IPS-18a (cell line): ENCODE measurements around the gene ACAP3.

Experiments used
- H3K27ac ChIP-seq: one replicate; pipeline ENCODE4 v1.5.1; 2013; ENCODE audit warnings: low read length
- H3K27me3 ChIP-seq: one replicate; pipeline ENCODE4 v1.6.1; 2013; ENCODE audit warnings: mild to moderate bottlenecking, low read length; ENCODE audit not compliant: control insufficient read depth, insufficient read depth
- H3K36me3 ChIP-seq: one replicate; pipeline ENCODE4 v1.6.1; 2013; ENCODE audit warnings: low read depth, low read length; ENCODE audit not compliant: control insufficient read depth
- H3K4me1 ChIP-seq: one replicate; pipeline ENCODE4 v1.6.1; 2013; ENCODE audit warnings: low read depth, low read length; ENCODE audit not compliant: control insufficient read depth
- H3K4me3 ChIP-seq: one replicate; pipeline ENCODE4 v1.5.1; 2013; ENCODE audit warnings: low read length
- H3K9ac ChIP-seq: one replicate; pipeline ENCODE4 v1.6.1; 2013; ENCODE audit warnings: mild to moderate bottlenecking, low read length, moderate library complexity
- H3K9me3 ChIP-seq: one replicate; pipeline ENCODE4 v1.6.1; 2013; ENCODE audit warnings: low read depth, low read length; ENCODE audit not compliant: control insufficient read depth

The ACAP3 gene

GRCh38 chr1:1291023-1291528 is 16.7 kb downstream of the ACAP3 start:
- no peak overlapping the region for H3K9ac ChIP-seq
- H3K4me3 ChIP-seq, result no peak overlapping the region
- H3K36me3 ChIP-seq, result no peaks in the 10 kb centered on the region
- no peaks in the 10 kb centered on the region for H3K4me1 ChIP-seq
- no peaks in the 10 kb centered on the region for H3K9me3 ChIP-seq
- H3K27ac ChIP-seq, result no peak overlapping the region
- H3K27me3 ChIP-seq, result no peaks in the 10 kb centered on the region

DNA sequence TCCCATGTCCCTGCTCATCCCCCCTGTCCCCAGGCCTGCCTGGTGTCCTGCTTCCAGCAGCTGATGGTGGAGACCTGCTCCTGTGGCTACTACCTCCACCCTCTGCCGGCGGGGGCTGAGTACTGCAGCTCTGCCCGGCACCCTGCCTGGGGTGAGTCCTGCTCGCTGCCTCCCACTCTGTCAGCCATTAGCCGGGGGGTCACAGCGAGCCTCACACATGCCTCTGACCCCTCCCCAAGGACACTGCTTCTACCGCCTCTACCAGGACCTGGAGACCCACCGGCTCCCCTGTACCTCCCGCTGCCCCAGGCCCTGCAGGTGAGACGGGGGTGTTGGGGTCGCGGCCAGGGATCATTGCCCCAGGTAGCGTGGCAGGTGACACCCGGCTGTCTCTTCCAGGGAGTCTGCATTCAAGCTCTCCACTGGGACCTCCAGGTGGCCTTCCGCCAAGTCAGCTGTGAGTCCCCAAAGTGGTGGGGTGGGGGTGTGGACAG is 17.4 kb downstream of the ACAP3 start:
- no peak overlapping the region for H3K27ac ChIP-seq
- H3K9me3 ChIP-seq, result no peaks in the 10 kb centered on the region
- H3K9ac ChIP-seq, result no peak overlapping the region
- H3K36me3 ChIP-seq, result no peaks in the 10 kb centered on the region
- no peaks in the 10 kb centered on the region for H3K4me1 ChIP-seq
- H3K4me3 ChIP-seq, result no peak overlapping the region
- no peaks in the 10 kb centered on the region for H3K27me3 ChIP-seq

DNA sequence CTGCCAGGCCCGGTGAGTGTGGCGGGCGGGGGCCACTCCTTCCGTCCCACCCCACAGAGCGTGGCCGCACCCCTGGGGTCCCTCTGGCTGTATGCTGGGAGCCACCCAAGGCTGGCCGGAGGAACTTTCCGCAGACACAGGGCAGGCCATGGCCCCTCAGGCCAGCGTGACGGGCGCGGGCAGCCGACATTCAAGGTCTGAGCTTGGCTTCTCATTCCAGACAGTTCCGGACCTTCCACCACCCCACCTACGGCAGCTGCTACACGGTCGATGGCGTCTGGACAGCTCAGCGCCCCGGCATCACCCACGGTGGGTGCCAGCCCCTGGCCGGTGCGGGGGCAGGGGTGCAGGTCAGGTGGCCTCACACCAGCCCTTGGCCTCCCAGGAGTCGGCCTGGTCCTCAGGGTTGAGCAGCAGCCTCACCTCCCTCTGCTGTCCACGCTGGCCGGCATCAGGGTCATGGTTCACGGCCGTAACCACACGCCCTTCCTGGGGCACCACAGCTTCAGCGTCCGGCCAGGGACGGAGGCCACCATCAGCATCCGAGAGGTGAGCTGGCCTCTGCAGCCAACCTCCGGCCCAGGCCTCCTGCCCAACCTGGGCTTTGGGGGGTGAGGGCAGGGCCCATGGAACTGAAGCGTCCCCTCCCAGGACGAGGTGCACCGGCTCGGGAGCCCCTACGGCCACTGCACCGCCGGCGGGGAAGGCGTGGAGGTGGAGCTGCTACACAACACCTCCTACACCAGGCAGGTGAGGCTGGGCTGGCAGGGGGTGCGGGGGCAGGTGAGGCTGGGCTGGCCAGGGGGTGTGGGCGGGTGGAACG is 20.2 kb downstream of the ACAP3 start:
- no peak overlapping the region for H3K4me3 ChIP-seq
- no peak overlapping the region for H3K27ac ChIP-seq
- no peak overlapping the region for H3K9ac ChIP-seq

DNA sequence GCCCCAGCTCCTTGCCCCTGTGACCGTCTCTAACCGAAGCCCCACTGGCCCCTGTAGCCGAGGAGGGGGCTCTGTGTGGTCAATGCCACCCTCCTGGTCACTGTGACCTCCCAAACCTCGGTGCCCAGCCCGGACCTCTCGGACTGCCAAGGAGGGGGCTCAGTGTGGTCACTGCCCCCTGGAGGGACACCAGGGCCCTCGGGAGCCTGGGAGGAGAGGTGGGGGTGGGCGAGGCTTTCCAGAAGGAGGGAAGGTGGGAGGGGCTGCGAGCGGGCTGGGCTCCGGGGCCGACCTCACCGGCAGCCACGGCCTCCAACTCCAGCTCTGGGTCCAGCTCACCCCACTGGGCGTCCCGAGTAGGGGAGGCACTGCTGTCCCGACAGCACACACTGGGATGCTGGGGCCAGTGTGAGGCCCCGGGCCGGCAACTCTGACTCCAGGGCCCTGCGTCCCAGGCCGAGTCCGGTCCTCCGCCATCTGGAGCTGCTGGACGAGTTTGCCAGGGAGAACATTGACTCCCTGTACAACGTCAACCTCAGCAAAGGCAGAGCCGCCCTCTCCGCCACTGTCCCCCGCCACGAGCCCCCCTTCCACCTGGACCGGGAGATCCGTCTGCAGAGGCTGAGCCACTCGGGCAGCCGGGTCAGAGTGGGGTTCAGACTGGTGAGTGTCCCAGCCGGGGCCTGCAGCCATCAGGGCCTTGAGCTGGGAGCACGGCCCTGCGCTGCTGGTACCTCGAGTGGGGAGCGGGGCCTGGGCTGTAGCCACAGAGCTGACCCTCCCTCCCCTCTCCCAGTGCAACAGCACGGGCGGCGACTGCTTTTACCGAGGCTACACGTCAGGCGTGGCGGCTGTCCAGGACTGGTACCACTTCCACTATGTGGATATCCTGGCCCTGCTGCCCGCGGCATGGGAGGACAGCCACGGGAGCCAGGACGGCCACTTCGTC is 21.1 kb downstream of the ACAP3 start:
- Histone ChIP-seq H3K27me3 (no peaks in the 10 kb centered on the region), H3K9me3 (no peaks in the 10 kb centered on the region), H3K36me3 (no peaks in the 10 kb centered on the region), H3K4me3 (no peak overlapping the region), H3K9ac (no peak overlapping the region), H3K4me1 (no peaks in the 10 kb centered on the region), H3K27ac (no peak overlapping the region)

More for the DNA sequence above, 20.2 kb downstream of the ACAP3 start:
- no peaks in the 10 kb centered on the region for H3K36me3 ChIP-seq
- H3K27me3 ChIP-seq, result no peaks in the 10 kb centered on the region
- no peaks in the 10 kb centered on the region for H3K4me1 ChIP-seq
- H3K9me3 ChIP-seq, result no peaks in the 10 kb centered on the region

- no peaks in the 10 kb centered on the region for H3K27me3 ChIP-seq
- H3K9ac ChIP-seq, result no peak overlapping the region
- H3K4me1 ChIP-seq, result no peaks in the 10 kb centered on the region
- no peak overlapping the region for H3K27ac ChIP-seq
- H3K9me3 ChIP-seq, result no peaks in the 10 kb centered on the region
- no peak overlapping the region for H3K4me3 ChIP-seq
- no peaks in the 10 kb centered on the region for H3K36me3 ChIP-seq
Measured at GRCh38 chr1:1285611-1286311, 22.0 kb downstream of the ACAP3 start.

GRCh38 chr1:1285102-1285571 is 22.6 kb downstream of the ACAP3 start:
- H3K4me1 ChIP-seq, result no peaks in the 10 kb centered on the region
- no peaks in the 10 kb centered on the region for H3K9me3 ChIP-seq
- no peak overlapping the region for H3K4me3 ChIP-seq
- H3K27me3 ChIP-seq, result no peaks in the 10 kb centered on the region
- no peak overlapping the region for H3K9ac ChIP-seq
- H3K27ac ChIP-seq, result no peak overlapping the region
- no peaks in the 10 kb centered on the region for H3K36me3 ChIP-seq

DNA sequence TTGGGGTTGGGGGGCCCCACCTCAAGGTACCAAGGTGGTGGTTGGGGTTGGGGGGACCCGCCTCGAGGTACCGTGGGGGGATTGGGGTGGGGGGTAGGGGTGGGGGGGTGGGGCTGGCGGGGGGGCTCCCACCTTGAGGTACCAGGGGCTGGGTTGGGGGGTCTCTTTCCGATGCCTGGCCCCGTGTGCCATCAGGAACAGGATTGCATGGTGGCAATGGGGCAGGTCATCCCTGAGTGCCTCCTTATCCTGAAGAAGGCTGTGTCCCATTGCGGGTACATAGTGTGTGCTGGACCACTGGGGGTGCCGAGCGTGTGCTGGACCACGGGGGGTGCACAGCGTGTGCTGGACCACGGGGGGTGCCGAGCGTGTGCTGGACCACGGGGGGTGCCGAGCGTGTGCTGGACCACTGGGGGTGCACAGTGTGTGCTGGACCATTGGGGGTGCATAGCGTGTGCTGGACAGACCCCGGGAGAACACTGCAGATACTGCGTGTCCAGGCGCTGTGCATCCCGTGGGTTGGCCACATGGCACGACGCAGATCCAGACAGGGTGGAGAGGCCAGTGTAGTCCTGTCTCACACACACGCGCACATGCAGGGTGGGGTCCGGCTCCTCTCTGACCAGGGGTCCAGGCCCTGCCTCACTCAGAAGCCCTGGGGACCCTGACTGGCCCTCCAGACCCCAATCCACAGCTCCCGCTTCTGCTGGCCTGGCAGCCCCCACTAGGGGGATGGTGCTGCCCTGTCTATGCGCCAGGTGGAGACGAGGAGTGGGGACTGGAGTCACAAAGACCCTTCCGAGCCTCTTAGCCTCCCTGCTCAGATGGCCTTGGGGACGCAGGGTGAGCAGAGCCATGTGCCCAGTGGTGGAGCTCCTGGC is 23.3 kb downstream of the ACAP3 start:
- no peak overlapping the region for H3K27ac ChIP-seq
- no peaks in the 10 kb centered on the region for H3K36me3 ChIP-seq
- H3K4me1 ChIP-seq, result no peaks in the 10 kb centered on the region

GRCh38 chr1:1283821-1284220 is 23.9 kb downstream of the ACAP3 start:
- H3K27ac ChIP-seq, result no peak overlapping the region
- H3K9me3 ChIP-seq, result no peaks in the 10 kb centered on the region
- no peaks in the 10 kb centered on the region for H3K27me3 ChIP-seq

More for the DNA sequence above, 23.3 kb downstream of the ACAP3 start:
- no peaks in the 10 kb centered on the region for H3K9me3 ChIP-seq
- H3K27me3 ChIP-seq, result no peaks in the 10 kb centered on the region
- H3K9ac ChIP-seq, result no peak overlapping the region
- H3K4me3 ChIP-seq, result no peak overlapping the region

DNA sequence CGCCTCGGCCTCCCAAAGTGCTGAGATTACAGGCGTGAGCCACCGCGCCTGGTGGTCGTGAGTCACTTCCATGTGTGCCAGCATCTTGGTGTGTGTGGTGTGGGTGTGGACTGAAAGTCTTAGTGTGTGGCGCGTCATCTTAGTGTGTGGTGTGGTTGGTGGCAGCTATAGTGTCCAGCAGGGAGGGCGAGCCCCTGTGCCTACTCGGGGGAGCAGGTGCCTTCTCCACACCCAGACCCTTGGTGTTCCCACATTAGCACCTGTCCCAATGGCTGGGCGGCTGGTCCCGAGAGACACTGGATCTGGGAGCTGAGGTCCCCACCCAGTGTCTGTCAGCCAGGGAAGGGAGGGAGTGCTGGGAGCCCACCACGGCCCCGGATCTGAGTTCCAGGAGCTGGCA is 24.7 kb downstream of the ACAP3 start:
- no peak overlapping the region for H3K9ac ChIP-seq
- H3K36me3 ChIP-seq, result no peaks in the 10 kb centered on the region
- no peak overlapping the region for H3K4me3 ChIP-seq
- H3K27ac ChIP-seq, result no peak overlapping the region
- no peaks in the 10 kb centered on the region for H3K9me3 ChIP-seq
- H3K27me3 ChIP-seq, result no peaks in the 10 kb centered on the region
- H3K4me1 ChIP-seq, result no peaks in the 10 kb centered on the region

More at GRCh38 chr1:1283821-1284220, 23.9 kb downstream of the ACAP3 start:
- Histone ChIP-seq H3K4me1 (no peaks in the 10 kb centered on the region), H3K9ac (no peak overlapping the region), H3K4me3 (no peak overlapping the region), H3K36me3 (no peaks in the 10 kb centered on the region)

DNA sequence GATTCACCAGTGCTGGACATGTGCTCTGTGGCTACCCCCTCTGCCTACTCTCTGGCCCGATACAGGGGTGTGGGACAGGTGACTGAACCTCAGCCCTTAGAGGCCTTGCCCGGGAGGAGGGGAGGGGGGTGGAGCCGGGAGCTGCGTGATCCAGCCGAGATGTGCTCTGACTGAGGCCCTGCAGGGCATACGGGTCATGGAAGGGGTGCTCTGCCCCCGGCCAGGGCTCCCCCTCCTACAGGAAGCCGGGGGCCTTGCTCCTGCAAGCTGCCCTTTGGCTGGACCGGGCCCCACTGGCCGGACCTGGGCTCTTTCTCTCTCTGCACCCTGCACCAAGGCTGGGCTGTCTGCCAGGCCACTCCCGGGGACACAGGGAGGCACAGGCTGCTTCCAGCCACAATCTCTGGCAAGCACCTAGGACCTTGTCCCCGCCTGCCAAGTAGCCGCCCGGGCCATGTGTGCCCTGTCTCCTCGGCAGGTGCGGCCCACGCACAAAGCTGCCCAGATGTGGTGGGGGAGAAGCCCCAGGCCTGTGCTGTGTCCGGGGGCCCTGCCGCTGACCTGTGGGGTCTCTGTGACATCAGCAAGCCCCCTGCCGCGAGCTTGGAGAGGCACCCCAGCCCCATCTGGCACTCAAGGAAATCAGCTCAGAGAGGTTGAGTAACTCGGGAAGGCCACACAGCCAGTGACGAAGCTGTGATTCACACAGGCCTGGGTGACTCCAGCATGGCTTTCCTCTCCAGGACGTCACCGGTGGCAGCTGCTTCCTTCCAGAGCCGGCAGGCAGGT is 26.0 kb downstream of the ACAP3 start:
- Histone ChIP-seq H3K9me3 (no peaks in the 10 kb centered on the region), H3K27ac (no peak overlapping the region), H3K9ac (no peak overlapping the region)

More for the DNA sequence above, 26.0 kb downstream of the ACAP3 start:
- H3K4me1 ChIP-seq, result no peaks in the 10 kb centered on the region
- no peaks in the 10 kb centered on the region for H3K27me3 ChIP-seq
- H3K4me3 ChIP-seq, result no peak overlapping the region
- H3K36me3 ChIP-seq, result no peaks in the 10 kb centered on the region
